Activated CD4-positive, alpha-beta T cell treated with anti-CD3 and anti-CD28 coated beads for 1 hour (primary cell): ENCODE measurements around the gene TOGARAM1.
"Not testable (repeated sequence)": the region's sequence is repeated elsewhere in the genome, so short reads cannot be mapped to it uniquely, and the experiment has no call there.

ENCODE experiments used
- DNase-seq: peaks from one replicate; pipeline ENCODE4 v3.0.0-alpha.2; 2020

TOGARAM1 gene

DNA sequence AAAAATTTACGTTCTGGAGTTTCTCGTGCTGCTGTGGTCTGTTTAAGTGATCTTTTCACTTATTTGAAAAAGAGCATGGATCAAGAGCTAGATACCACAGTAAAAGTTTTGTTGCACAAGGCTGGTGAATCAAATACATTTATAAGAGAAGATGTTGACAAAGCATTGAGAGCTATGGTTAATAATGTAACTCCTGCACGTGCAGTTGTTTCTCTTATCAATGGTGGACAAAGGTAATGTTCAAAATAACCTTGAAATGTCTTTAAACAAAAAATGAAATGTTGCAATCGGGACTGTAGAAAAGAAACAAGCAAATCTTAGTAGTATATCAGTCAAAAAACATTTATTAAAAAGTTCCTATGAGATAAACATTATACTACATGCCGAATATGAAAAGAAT lies 82.6 kb downstream of the TOGARAM1 start:
- DNase-seq: no peak

DNA sequence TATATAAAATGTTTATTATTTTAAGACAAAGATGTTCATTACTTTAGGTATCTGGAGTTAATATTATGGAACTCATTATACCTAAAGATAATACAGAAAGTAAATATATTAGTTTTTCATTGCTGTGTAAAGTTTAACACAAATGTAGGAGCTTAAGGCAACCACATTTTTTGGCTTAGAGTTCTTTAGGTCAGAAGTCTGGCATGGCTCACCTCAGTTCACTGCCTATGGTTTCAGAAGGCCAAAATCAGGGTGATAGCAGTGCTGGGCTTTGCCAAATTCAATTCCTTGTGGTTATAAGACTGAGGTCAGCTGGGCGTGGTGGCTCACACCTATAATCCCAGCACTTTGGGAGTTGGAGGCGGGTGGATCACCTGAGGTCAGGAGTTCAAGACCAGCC lies 86.4 kb downstream of the TOGARAM1 start:
- DNase-seq: no peak

DNA sequence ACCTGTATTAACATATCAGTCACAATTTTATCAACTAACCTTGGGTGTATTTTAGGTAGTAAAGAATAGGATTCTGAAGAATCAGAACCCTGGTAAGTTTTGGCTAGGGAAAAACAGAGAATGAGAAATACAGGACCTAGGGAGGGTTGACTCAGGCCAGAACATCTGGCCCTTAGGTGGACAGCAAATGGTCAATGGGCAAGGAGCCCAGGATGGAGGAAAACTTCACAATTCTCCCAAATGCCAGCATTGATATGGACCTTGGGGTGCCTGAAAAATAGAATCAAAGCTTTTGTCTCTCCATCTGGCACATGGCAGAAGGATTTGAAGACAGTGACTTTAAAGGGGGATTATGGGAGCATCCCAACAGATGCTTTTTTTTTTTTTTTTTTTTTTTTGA lies 89.2 kb downstream of the TOGARAM1 start:
- DNase-seq: no peak

DNA sequence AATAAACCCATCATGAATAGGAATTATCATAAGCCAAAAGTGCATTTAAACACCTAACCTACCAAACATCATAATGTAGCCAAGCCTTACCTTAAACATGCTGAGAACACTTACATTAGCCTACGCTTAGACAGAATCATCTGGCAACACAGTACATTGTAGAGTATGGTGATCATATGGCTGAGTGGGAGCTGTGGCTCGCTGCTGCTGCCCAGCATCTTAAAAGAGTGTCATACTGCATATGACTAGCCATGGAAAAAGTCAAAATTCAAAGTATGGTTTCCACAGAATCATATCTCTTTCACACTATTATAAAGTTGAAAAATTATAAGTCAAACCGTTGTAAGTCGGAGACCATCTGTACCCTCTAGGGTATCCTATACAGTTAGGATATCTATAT lies 89.9 kb downstream of the TOGARAM1 start:
- DNase-seq: no peak

DNA sequence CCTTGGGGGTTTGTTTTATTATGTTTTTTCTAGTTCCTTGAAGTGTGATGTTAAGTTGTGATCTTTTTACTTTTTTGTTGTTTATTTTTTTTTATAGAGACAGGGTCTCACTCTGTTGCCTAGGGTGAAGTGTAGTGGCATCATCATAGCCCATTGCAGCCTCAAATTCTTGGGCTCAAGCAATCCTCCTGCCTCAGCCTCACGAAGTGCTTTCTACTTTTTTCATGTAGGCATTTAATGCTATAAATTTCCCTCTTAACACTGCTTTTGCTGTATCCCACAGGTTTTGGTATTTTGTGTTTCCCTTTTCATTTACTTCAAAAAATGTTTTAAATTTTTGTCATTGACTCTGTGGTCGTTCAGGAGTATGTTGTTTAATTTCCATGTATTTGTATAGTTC lies 95.4 kb downstream of the TOGARAM1 start:
- DNase-seq: no peak

DNA sequence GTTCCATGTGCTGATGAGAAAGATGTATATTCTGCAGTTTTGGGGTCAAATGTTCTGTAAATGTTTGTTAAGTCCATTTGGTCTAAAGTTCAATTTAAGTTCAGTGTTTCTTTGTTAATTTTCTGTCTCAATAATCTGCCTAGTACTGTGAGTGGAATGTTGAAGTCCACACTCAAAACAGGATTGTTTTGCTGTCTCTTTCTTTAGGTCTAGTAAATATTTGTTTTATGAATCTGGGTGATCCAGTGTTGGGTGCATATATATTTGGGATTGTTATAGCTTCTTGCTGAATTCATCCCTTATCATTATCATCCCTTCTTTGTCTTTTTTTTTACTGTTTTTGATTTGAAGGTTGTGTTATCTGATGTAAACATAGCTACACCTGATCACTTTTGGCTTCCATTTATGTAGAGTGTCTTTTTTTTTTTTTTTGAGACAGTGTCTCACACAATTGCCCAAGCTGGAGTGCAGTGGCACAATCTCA lies 95.9 kb downstream of the TOGARAM1 start:
- no peak for DNase-seq

DNA sequence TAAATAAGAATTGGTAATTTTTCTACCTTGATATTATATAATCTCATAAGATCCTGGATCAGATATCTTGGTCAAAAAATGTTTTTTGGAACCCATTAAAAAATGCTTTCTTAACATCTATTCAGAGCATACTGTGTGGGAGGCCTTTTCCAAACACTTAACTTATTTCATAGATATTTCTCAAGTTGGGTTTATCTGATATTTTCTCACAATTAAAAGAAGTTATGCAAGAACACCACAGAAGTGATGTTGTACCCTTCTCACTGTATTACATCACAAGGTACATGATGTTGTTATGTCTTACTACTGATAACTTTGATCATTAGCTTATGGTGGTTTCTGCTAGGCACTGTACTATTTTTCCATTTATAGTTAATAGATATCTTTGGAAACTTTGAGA lies 98.6 kb downstream of the TOGARAM1 start:
- DNase-seq: no peak

DNA sequence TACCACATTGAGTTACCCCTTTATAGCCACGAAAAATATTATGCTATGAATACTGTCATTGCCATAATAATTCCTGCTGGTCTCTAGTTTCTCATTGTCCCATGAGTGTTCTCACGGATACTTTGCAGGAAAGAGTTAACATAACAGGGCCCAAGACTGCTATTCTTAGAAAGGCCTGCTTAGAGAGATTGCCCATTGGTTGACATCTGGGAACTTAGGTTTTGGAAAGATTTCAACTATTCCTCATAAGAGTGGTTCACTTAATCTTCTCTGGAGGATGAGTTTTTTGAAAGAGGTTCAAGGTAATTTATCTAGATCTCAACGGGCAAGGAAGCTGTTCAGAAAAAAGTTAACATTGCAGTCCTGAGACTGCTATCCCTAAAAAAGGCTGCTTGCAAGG lies 103.5 kb downstream of the TOGARAM1 start:
- no peak for DNase-seq

DNA sequence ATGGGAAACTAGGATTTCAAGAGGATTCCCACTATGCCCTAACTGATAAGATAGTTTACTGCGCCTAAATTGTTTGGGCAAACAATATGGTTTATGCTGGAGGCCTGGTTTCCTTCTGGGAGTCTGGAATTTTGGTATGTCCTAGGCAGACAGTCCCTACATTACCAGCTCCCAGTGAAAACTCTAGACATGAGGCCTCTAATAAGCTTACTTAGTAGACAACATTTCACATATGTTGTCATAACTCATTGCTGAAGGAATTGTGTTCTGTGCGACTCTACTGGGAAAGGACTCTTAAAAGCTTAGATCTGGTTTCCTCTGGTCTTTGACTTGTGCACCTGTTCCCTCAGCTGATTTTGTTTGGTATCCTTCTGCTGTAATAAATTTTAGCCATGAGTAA lies 104.0 kb downstream of the TOGARAM1 start:
- no peak for DNase-seq

DNA sequence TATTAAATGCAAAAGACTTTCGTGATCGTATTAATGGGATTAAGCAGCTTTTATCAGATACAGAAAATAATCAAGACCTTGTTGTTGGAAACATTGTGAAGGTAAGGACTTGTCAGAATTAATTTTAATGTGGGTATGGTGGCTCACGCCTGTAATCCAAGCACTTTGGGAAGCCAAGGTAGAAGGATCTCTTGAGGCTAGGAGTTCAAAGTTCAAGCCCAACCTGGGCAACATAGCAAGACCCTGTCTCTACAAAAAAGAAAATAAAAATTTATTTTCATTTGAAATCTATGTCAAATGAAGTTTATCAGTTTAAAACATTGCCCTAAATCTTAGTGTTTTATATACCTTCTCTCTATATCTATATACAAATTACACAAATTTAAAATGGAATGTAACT lies 104.7 kb downstream of the TOGARAM1 start:
- DNase-seq: no peak

DNA sequence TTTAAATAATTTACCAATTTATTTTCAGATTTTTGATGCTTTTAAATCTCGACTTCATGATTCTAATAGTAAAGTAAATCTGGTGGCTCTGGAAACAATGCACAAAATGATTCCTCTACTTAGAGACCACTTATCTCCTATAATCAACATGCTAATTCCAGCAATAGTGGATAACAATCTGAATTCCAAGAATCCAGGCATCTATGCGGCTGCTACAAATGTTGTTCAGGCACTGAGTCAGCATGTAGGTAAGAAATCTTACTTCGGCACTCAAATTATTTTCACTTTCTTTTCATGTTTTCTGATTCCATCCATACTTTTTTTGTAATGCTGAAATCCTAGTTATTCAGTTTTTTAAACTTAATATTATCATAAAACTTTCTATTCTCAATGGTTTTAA lies 106.4 kb downstream of the TOGARAM1 start:
- DNase-seq: no peak

DNA sequence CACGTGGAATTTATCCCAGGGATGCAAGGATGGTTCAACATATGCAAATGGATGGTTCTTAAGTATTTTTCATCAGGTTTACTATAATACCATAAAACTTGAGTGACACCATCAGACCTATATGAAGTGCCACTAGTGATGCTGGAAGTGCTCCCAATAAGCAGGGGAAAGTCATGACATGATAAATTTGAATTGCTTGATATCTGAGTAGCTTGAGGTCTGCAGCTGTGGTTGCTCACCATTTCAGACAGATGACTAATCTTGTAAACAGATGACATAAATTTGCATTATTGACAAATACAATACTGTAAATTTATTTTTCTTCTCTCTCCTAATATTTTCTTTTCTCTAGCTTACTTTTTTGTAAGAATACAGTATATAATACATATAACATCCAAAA lies 108.2 kb downstream of the TOGARAM1 start:
- no peak for DNase-seq

DNA sequence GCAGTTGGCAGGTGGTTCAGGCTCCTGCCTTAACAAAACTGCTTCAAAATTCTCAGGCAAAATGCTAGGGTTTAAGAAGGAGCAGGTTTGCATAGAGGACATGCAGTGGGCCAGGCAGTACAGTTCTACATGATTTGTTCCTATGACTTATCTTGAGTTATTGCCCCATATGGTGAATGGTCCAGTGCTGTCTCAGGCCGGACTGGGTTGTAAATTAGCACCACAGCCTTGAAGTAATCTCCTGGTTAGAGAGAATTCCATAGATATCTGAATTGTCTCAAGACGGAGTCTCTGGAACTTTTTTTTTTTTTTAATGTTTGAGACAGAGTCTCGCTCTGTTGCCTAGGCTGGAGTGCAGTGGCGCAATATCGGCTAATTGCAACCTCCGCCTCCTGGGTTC lies 110.1 kb downstream of the TOGARAM1 start:
- DNase-seq: no peak

DNA sequence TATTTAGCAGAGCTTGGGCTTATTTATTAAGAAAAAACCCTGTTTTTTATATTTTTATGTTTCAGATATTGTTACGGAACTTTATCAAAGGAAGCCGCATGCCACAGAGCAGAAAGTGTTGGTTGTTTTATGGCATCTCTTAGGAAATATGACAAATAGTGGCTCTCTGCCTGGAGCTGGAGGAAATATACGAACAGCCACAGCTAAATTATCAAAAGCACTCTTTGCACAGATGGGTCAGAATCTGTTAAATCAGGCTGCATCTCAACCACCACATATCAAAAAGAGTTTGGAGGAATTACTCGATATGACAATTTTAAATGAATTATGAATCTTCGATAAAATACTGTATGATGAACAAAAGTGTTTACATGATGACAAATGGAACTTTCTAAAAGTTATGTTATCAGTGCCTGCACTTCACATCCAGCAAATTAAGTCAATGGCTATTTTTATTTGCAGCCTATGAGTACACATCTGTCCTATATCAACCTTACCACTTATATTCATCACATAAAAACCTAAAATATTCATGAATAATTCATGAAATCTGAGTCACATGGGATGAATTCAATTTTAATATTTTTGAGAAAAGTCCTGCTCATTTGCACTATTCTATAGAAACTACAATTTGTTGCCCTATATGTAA lies 111.4 kb downstream of the TOGARAM1 start:
- no peak for DNase-seq

DNA sequence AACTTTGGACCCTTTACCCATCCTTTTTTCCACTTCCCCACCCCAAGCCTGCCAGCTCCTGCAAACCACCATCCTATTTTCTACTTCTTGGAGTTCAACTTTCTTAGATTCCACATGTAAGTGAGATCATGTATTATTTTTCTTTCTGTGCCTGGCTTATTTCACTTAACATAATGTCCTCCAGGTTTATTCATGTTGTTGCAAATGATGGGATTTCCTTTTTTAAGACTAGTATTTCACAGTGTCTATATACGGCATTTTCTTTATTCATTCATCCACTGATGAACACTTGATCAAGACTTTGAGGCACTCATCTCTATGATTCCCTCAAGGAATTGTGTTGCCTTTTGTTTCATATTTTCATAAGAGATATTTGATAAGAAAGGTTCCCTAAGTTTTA lies 116.3 kb downstream of the TOGARAM1 start:
- no peak for DNase-seq

DNA sequence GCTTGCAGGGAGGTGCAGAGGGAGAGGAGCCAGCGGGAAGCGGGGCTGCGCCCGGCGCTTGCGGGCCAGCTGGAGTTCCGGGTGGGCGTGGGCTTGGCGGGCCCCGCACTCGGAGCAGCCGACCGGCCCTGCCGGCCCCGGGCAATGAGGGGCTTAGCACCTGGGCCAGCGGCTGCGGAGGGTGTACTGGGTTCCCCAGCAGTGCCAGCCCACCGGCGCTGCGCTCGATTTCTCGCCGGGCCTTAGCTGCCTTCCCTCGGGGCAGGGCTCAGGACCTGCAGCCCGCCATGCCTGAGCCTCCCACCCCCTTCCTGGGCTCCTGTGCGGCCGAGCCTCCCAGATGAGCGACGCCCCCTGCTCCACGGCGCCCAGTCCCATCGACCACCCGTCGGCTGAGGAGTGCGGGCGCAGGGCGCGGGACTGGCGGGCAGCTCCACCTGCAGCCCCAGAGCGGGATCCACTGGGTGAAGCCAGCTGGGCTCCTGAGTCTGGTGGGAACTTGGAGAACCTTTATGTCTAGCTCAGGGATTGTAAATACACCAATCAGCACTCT lies 118.5 kb downstream of the TOGARAM1 start:
- DNase-seq: not testable (repeated sequence)

DNA sequence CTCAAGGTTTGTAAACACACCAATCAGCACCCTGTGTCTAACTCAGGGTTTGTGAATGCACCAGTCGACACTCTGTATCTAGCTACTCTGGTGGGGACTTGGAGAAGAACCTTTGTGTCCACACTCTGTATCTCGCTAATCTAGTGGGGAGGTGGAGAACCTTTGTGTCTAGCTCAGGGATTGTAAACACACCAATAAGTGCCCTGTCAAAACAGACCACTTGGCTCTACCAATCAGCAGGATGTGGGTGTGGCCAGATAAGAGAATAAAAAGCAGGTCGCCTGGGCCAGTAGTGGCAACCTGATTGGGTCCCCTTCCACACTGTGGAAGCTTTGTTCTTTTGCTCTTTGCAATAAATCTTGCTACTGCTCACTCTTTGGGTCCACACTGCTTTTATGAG lies 119.1 kb downstream of the TOGARAM1 start:
- not testable (repeated sequence) for DNase-seq

DNA sequence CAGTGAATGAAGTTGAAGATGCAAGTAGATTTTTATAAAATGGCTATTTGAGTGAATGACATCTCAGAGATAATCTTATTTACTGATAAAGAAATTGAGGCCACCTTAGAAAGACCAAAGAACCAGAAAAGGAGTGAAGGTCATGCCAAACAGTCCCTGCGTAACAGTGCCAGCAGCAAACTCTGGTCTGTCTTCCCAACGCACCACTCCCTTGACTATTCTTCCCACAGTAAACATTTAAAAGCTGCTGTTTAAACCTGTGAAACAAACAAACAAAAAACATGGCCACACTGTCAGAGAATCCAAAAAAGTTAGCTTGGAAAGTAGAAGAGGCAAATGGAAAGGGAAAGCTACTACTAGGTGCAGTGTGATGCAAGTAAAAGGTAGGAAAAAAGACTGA lies 120.4 kb downstream of the TOGARAM1 start:
- DNase-seq: no peak

DNA sequence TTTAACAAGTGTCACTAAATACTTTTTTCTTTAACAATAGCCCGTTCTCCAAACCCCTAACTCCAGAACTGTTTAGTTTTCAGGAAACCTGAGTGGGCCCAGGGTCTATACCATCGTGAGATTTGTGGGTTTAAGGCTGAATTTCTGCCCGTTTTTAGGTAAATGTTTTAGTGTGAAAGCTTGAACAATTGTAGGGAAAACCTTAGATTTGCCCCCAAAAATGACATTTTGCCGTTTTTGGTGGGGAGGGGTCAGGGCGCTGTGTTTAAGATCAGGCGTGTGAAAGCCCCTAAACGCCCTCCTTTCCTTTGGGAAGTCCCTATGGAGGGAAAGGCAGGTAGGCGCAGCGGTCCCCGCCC lies 121.6 kb downstream of the TOGARAM1 start:
- DNase-seq: no peak

DNA sequence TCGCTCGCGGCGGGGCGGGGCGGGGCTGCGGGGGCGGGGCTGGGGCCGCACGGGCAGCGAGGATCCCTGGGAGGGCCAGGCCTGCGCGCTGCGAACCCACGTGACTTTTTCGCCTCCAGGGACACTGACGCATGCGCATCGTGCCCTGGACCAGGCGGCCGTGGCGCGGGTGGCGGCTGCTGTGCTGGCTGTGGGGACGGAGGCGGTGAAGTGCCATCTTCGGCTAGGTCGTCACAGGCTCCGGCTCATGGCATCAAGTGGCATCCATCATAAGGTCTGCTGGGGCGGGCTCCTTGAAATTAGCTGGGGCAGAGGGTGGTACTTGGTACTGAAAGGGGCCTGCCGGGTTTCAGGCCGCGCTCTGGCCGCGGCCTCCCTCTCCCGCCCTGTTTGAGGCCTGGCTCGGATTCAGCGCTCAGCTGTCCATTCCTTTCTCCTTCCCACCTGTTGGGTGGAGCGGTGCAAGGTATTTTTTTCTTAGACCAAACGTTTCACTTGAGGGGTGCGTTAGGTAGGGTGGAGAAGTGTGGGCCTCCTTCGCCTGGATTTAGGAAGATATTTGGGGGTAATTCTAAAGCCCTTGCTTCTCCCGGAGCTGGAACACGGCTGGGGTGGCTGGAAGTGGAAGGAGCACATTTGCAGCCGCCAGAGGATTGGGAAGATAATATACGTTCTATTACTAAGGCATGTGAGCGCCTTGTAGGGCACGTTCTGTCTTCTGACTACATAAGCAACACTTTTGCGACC lies 122.2 kb downstream of the TOGARAM1 start, which contains the start of gene PRPF39:
PRPF39 (plus strand) TSS at position 141 of the 747 bp plus-strand sequence. CDS start 11,124 bp downstream, outside the sequence.
- DNase-seq: peak; percentile 92

DNA sequence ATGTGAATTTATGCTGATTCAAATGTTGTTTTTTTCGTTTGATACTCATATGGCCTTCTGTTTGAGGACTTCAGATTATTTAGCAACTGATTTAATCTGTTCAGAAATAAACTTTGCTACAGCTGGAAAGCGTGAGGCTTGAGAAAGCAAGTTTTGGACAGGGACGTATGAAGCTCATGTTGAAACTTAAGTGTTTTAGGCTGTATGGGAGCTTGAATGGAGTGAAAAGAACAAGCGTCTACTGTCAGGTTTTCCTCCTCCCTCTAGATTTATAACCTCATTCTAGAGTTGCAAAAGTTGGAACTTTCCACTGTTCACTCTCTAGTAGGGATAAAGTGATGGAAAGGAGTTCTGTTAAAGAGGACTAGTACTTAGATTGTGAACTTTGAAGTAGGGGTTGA lies 123.0 kb downstream of the TOGARAM1 start:
- no peak for DNase-seq

DNA sequence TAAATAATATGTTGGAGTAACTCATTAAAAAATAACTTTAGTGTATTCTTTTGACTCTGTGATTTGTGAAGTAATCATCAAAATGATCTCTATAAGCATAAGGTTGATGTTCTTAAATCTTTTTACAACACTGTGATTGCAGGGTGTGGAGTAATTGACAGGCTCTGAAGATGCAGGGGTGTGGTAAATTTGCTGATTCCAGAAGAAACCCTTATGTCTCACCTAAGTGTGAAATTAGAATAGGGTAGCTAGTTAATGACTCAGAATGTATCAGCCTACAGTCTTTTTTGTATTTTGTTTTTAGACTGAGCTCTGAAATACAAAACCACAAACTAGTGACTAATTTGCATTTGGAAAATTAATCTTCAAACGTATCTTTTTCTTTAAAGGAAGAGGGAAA lies 127.8 kb downstream of the TOGARAM1 start:
- no peak for DNase-seq

DNA sequence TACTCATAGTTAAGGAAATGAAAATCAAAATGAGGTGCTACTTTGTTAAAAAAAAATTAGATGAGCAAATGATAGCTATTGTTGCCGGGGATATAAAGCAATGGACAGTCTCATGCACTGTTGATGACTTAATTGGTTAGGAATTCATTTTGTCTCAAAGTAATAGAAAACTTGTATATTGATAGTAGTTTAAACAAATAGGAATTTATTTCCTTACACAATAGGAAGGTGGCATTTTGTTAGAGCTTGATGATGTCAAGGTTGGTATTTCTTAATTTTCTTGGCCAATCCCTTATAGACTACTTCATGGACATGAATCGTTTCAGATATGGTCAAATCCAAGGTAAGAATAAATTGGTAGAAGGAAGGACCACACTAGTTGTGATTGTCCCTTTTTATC lies 129.7 kb downstream of the TOGARAM1 start:
- no peak for DNase-seq

DNA sequence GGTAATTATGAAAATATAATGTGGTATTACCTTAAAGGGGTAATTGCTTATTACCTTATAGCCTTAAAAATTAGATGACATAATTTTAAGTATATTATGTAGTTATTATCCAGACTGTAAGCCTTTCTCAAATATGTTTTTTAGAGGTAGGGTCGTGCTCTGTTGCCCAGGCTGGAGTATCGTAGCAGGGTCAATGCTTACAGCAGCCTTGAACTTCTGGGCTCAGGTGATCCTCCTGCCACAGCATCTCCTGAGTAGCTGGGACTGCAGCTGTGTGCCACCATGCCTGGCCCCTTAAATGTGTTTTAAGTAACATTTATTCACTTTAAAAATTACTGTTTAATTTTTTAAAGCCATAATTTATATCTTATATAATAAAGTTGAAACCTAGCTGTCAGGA lies 132.3 kb downstream of the TOGARAM1 start:
- no peak for DNase-seq
